WTC11 (cell line): ENCODE measurements around the gene MESP2. TPM values are rescaled to one million over a fixed set of nuclear protein-coding genes. Genes with fewer than 3 reads are reported as not detected.

Experiments
- ATAC-seq: fragments of 200-7000 bp; cut with Tn5 transposase; 2 replicates; pipeline ENCODE4 v1.10.0; 2021; ENCODE audit warnings: mild to moderate bottlenecking, moderate library complexity
- CTCF ChIA-PET: fragments of 300-600 bp; sonication (Branson Sonifier 250); formaldehyde crosslinking; loops from one replicate; lab custom pipeline; 2021; ENCODE audit warnings: antibody characterized with exemption; lab: Charles Lee
- POLR2A ChIA-PET: fragments of 350-600 bp; sonication (Branson Sonifier 250); formaldehyde crosslinking; loops from one replicate; lab custom pipeline; 2021; ENCODE audit warnings: antibody characterized with exemption; lab: Charles Lee
- DNase-seq: peaks from one replicate; pipeline ENCODE4 v3.0.0; 2021; ENCODE audit warnings: low spot score
- H3K27ac Mint-ChIP-seq: 2 replicates; pipeline ENCODE4 v1.8.0; 2021; ENCODE audit warnings: mixed read lengths
- H3K27me3 Mint-ChIP-seq: 2 replicates; pipeline ENCODE4 v1.8.0; 2021; ENCODE audit warnings: low read depth, mild to moderate bottlenecking, moderate library complexity, mixed read lengths
- H3K36me3 Mint-ChIP-seq: 2 replicates; pipeline ENCODE4 v1.8.0; 2021; ENCODE audit warnings: mixed read lengths
- H3K4me1 Mint-ChIP-seq: 2 replicates; pipeline ENCODE4 v1.8.0; 2022; ENCODE audit warnings: mixed read lengths
- H3K4me3 Mint-ChIP-seq: 2 replicates; pipeline ENCODE4 v1.8.0; 2021; ENCODE audit warnings: mild to moderate bottlenecking, moderate library complexity, mixed read lengths
- H3K9me3 Mint-ChIP-seq: 2 replicates; pipeline ENCODE4 v1.8.0; 2021; ENCODE audit warnings: mixed read lengths
- ARID4B ChIP-seq: sonication (generic); formaldehyde crosslinking; IDR thresholded peaks from 2 replicates; pipeline ENCODE4 v1.8.0; 2023; ENCODE audit warnings: missing genetic modification reagents, mild to moderate bottlenecking, borderline replicate concordance
- CREM ChIP-seq: sonication (generic); formaldehyde crosslinking; IDR thresholded peaks from 2 replicates; pipeline ENCODE4 v1.8.1; 2022; ENCODE audit warnings: mild to moderate bottlenecking, missing genetic modification reagents, moderate library complexity
- E2F4 ChIP-seq: sonication (generic); formaldehyde crosslinking; IDR thresholded peaks from 2 replicates; pipeline ENCODE4 v1.8.1; 2022; ENCODE audit warnings: low read depth, mild to moderate bottlenecking, moderate library complexity, missing genetic modification reagents, borderline replicate concordance
- ELF4 ChIP-seq: sonication (generic); formaldehyde crosslinking; IDR thresholded peaks from 2 replicates; pipeline ENCODE4 v1.8.1; 2022; ENCODE audit warnings: low read depth, mild to moderate bottlenecking, moderate library complexity, missing genetic modification reagents
- ESRRA ChIP-seq: sonication (generic); formaldehyde crosslinking; IDR thresholded peaks from 2 replicates; pipeline ENCODE4 v1.8.1; 2022; ENCODE audit warnings: mild to moderate bottlenecking, missing genetic modification reagents, borderline replicate concordance
- FOXJ3 ChIP-seq: sonication (generic); formaldehyde crosslinking; IDR thresholded peaks from 2 replicates; pipeline ENCODE4 v1.9.0; 2021; ENCODE audit warnings: missing genetic modification reagents, mild to moderate bottlenecking, borderline replicate concordance
- FOXK1 ChIP-seq: sonication (generic); formaldehyde crosslinking; IDR thresholded peaks from 2 replicates; pipeline ENCODE4 v1.8.0; 2022; ENCODE audit warnings: mild to moderate bottlenecking, moderate library complexity, missing genetic modification reagents
- FOXP1 ChIP-seq: sonication (generic); formaldehyde crosslinking; IDR thresholded peaks from 2 replicates; pipeline ENCODE4 v1.8.0; 2022; ENCODE audit warnings: missing genetic modification reagents, mild to moderate bottlenecking, moderate library complexity, borderline replicate concordance
- MXD4 ChIP-seq: fragments of 250-450 bp; sonication (Bioruptor Pico); IDR thresholded peaks from 2 replicates; pipeline ENCODE4 v1.8.0; 2021; ENCODE audit warnings: mild to moderate bottlenecking, moderate library complexity, borderline replicate concordance
- NFYB ChIP-seq: sonication (generic); formaldehyde crosslinking; conservative IDR thresholded peaks from 2 replicates; pipeline ENCODE4 v1.8.0; 2022; ENCODE audit warnings: low read depth, missing genetic modification reagents
- NR1H2 ChIP-seq: sonication (generic); formaldehyde crosslinking; IDR thresholded peaks from 2 replicates; pipeline ENCODE4 v1.9.0; 2021; ENCODE audit warnings: mild to moderate bottlenecking, moderate library complexity, missing genetic modification reagents
- PREB ChIP-seq: sonication (generic); formaldehyde crosslinking; IDR thresholded peaks from 2 replicates; pipeline ENCODE4 v1.8.1; 2022; ENCODE audit warnings: mild to moderate bottlenecking, missing genetic modification reagents, moderate library complexity, borderline replicate concordance
- PRRX2 ChIP-seq: fragments of 250-450 bp; sonication (Bioruptor Pico); IDR thresholded peaks from 2 replicates; pipeline ENCODE4 v1.8.0; 2021; ENCODE audit warnings: mild to moderate bottlenecking
- ZNF416 ChIP-seq: fragments of 250-450 bp; sonication (Bioruptor Pico); IDR thresholded peaks from 2 replicates; pipeline ENCODE4 v1.9.0; 2021; ENCODE audit warnings: mild to moderate bottlenecking, inconsistent platforms
- ZNF423 ChIP-seq: fragments of 250-450 bp; sonication (Bioruptor Pico); IDR thresholded peaks from 2 replicates; pipeline ENCODE4 v2.1.2; 2022; ENCODE audit warnings: mild to moderate bottlenecking, moderate library complexity
- ZNF671 ChIP-seq: fragments of 250-450 bp; sonication (Bioruptor Pico); IDR thresholded peaks from 2 replicates; pipeline ENCODE4 v1.8.0; 2021; ENCODE audit warnings: mild to moderate bottlenecking
- total RNA-seq: library from RNA; stranded (reverse); gene quantifications from 3 replicates; pipeline ENCODE4 v1.2.3, GENCODE V29; 2021
- TF ChIP-seq, protein P1 (sequence below): fragments of 250-450 bp; sonication (Bioruptor Pico); IDR thresholded peaks from 2 replicates; pipeline ENCODE4 v1.9.0; 2021; ENCODE audit warnings: moderate library complexity, mild to moderate bottlenecking, inconsistent platforms, borderline replicate concordance
- TF ChIP-seq, protein P2 (sequence below): fragments of 250-450 bp; sonication (Bioruptor Pico); IDR thresholded peaks from 2 replicates; pipeline ENCODE4 v1.9.0; 2021; ENCODE audit warnings: mild to moderate bottlenecking, borderline replicate concordance
- TF ChIP-seq, protein P3 (sequence below): sonication (generic); formaldehyde crosslinking; conservative IDR thresholded peaks from 2 replicates; pipeline ENCODE4 v1.8.1; 2023; ENCODE audit warnings: mild to moderate bottlenecking, low read depth, missing genetic modification reagents, moderate library complexity
- TF ChIP-seq, protein P4 (sequence below): sonication (generic); formaldehyde crosslinking; IDR thresholded peaks from 2 replicates; pipeline ENCODE4 v1.8.1; 2023; ENCODE audit warnings: mild to moderate bottlenecking, missing genetic modification reagents

The MESP2 gene
- total RNA-seq, 1 experiment from 2014 or later = 0.68 TPM

DNA sequence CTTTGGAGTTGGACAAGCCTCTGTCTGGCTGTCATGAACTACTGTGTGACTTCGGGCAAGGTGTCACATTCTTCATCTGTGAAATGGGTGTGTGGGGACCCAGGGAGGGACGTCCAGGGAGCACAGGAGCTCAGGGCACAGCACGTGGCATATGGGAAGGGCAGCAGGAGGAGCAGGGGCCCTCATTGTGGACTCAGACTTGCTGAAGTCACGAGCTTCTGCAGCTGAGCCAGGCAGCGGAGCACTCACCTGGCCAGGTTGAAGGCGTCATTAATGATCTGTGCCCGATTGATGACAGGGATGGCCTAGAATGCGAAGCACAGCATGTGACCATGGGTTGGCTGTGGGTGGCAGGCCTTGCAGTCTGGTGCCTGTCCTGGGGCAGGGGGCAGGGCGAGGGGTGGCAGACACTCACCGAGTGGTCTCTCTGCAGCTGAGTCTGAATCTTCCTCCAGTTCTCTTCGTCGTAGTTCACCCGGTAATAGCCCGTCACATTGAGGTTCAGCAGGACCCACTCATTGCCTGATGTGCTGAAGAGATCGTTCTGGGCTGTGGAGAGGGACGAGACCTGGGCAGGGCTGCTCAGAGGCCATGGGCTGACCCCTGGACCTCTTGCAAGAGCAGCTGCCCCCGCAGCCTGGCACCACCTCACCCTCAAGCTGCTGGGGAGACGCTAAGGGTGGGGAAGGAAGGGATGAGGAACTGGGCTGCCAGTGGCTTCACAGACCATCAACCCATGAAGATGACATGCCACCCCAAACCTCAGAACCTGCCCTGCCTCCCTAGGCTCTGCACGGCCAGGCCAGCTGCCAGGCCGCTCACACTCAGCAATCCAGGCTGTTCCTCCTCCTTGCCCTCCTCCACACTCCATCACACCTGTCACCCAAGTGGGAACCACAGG, 23.1 kb downstream of the MESP2 start:
- Mint-ChIP-seq H3K4me3 (no peak overlapping the region), H3K9me3 (no peaks in the 10 kb centered on the region), H3K4me1 (no peaks in the 10 kb centered on the region)
- TF ChIP-seq ZNF416 = no peak
- no peak for TF ChIP-seq NFYB (CRISPR knock-in tag)
- TF ChIP-seq NR1H2 (CRISPR knock-in tag) = no peak
- TF ChIP-seq ARID4B = no peak
- TF ChIP-seq, protein P1, sequence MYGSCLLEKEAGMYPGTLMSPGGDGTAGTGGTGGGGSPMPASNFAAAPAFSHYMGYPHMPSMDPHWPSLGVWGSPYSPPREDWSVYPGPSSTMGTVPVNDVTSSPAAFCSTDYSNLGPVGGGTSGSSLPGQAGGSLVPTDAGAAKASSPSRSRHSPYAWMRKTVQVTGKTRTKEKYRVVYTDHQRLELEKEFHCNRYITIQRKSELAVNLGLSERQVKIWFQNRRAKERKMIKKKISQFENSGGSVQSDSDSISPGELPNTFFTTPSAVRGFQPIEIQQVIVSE (CRISPR knock-in tag) = no peak
- no peak for TF ChIP-seq PREB
- no peak for TF ChIP-seq ELF4 (CRISPR knock-in tag)
- no peak for TF ChIP-seq ZNF423 (CRISPR knock-in tag)
- TF ChIP-seq FOXP1 = no peak
- no peak for TF ChIP-seq ZNF671 (CRISPR knock-in tag)
- TF ChIP-seq, protein P2, sequence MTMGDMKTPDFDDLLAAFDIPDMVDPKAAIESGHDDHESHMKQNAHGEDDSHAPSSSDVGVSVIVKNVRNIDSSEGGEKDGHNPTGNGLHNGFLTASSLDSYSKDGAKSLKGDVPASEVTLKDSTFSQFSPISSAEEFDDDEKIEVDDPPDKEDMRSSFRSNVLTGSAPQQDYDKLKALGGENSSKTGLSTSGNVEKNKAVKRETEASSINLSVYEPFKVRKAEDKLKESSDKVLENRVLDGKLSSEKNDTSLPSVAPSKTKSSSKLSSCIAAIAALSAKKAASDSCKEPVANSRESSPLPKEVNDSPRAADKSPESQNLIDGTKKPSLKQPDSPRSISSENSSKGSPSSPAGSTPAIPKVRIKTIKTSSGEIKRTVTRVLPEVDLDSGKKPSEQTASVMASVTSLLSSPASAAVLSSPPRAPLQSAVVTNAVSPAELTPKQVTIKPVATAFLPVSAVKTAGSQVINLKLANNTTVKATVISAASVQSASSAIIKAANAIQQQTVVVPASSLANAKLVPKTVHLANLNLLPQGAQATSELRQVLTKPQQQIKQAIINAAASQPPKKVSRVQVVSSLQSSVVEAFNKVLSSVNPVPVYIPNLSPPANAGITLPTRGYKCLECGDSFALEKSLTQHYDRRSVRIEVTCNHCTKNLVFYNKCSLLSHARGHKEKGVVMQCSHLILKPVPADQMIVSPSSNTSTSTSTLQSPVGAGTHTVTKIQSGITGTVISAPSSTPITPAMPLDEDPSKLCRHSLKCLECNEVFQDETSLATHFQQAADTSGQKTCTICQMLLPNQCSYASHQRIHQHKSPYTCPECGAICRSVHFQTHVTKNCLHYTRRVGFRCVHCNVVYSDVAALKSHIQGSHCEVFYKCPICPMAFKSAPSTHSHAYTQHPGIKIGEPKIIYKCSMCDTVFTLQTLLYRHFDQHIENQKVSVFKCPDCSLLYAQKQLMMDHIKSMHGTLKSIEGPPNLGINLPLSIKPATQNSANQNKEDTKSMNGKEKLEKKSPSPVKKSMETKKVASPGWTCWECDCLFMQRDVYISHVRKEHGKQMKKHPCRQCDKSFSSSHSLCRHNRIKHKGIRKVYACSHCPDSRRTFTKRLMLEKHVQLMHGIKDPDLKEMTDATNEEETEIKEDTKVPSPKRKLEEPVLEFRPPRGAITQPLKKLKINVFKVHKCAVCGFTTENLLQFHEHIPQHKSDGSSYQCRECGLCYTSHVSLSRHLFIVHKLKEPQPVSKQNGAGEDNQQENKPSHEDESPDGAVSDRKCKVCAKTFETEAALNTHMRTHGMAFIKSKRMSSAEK = no peak
- TF ChIP-seq CREM = no peak
- TF ChIP-seq, protein P3, sequence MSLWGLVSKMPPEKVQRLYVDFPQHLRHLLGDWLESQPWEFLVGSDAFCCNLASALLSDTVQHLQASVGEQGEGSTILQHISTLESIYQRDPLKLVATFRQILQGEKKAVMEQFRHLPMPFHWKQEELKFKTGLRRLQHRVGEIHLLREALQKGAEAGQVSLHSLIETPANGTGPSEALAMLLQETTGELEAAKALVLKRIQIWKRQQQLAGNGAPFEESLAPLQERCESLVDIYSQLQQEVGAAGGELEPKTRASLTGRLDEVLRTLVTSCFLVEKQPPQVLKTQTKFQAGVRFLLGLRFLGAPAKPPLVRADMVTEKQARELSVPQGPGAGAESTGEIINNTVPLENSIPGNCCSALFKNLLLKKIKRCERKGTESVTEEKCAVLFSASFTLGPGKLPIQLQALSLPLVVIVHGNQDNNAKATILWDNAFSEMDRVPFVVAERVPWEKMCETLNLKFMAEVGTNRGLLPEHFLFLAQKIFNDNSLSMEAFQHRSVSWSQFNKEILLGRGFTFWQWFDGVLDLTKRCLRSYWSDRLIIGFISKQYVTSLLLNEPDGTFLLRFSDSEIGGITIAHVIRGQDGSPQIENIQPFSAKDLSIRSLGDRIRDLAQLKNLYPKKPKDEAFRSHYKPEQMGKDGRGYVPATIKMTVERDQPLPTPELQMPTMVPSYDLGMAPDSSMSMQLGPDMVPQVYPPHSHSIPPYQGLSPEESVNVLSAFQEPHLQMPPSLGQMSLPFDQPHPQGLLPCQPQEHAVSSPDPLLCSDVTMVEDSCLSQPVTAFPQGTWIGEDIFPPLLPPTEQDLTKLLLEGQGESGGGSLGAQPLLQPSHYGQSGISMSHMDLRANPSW (CRISPR knock-in tag) = no peak
- TF ChIP-seq ESRRA (CRISPR knock-in tag) = no peak
- TF ChIP-seq, protein P4, sequence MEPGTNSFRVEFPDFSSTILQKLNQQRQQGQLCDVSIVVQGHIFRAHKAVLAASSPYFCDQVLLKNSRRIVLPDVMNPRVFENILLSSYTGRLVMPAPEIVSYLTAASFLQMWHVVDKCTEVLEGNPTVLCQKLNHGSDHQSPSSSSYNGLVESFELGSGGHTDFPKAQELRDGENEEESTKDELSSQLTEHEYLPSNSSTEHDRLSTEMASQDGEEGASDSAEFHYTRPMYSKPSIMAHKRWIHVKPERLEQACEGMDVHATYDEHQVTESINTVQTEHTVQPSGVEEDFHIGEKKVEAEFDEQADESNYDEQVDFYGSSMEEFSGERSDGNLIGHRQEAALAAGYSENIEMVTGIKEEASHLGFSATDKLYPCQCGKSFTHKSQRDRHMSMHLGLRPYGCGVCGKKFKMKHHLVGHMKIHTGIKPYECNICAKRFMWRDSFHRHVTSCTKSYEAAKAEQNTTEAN = no peak
- TF ChIP-seq MXD4 = no peak
- TF ChIP-seq FOXK1 (CRISPR knock-in tag) = no peak
- TF ChIP-seq FOXJ3 = no peak
- TF ChIP-seq E2F4 = no peak
- TF ChIP-seq PRRX2 = no peak
- TF ChIP-seq, all 79 proteins: peak for 0
- POLR2A ChIA-PET = no interaction called here
- DNase-seq (no peak), ATAC-seq (no peak)
- H3K27ac Mint-ChIP-seq = no peak overlapping the region
- H3K36me3 Mint-ChIP-seq = no peaks in the 10 kb centered on the region
- CTCF ChIA-PET = interaction anchor here (0.8 to 2.9 kb wide), 3 partner anchors 15 to 76 kb away, joined by 3 to 16 read pairs (median 3); no protein-coding TSS in a partner anchor
- no peaks in the 10 kb centered on the region for H3K27me3 Mint-ChIP-seq
